GM12878 (cell line): Measurements from ENCODE around the gene SLC35F3. TPM values are rescaled to one million over a fixed set of nuclear protein-coding genes. Genes with fewer than 3 reads are reported as not detected.

Experiments
- ATAC-seq: fragments of 200-7000 bp; cut with Tn5 transposase; 3 replicates; pipeline ENCODE4 v1.9.1; 2020; ENCODE audit warnings: mild to moderate bottlenecking, moderate library complexity
- BruUV-seq: library from RNA; stranded (reverse); fragments of 400-500 nt; replicated peaks from 2 replicates; lab custom pipeline; 2021; lab: Mats Ljungman, UMichigan
- CTCF ChIA-PET: fragments of 300-600 bp; sonication (Branson Sonifier 250); formaldehyde crosslinking; extraction: SDS; loops from one replicate; lab custom pipeline; 2021; ENCODE audit warnings: inconsistent platforms; lab: Yijun Ruan, JAX
- POLR2A ChIA-PET: fragments of 350-600 bp; formaldehyde crosslinking; extraction: SDS; loops from one replicate; lab custom pipeline; 2021; ENCODE audit warnings: inconsistent platforms; lab: Charles Lee
- RAD21 ChIA-PET: fragments of 300-600 bp; sonication (Branson Sonifier 250); formaldehyde crosslinking; loops from one replicate; lab custom pipeline; 2023; ENCODE audit warnings: antibody characterized with exemption; ENCODE audit not compliant: unreplicated experiment; lab: Charles Lee
- SMC1A ChIA-PET: fragments of 300-600 bp; sonication (Branson Sonifier 250); formaldehyde crosslinking; loops from one replicate; lab custom pipeline; 2023; ENCODE audit not compliant: unreplicated experiment, uncharacterized antibody; lab: Charles Lee
- DNase-seq: peaks from one replicate; pipeline ENCODE4 v3.0.0-alpha.2; 2011; ENCODE audit warnings: low read depth, low spot score
- FAIRE-seq: peaks from 3 replicates; lab custom pipeline; 2011; peaks lifted over from hg19 to GRCh38; lab: Jason Lieb, UNC
- H2AFZ ChIP-seq: 2 replicates; pipeline ENCODE4 v1.6.0; 2011; ENCODE audit warnings: low read depth, low read length, control low read depth; ENCODE audit not compliant: control insufficient read depth
- H3K27ac ChIP-seq: 2 replicates; pipeline ENCODE4 v1.5.1; 2011; ENCODE audit warnings: control low read depth; ENCODE audit not compliant: control insufficient read depth, insufficient read depth
- H3K27me3 ChIP-seq, 2 experiments: replicated peaks in 1 of 2; 2 replicates each; pipeline versions ENCODE4 v1.6.0 to v1.6.1; 2011; ENCODE audit warnings: low read length in 1 of 2; ENCODE audit not compliant: control insufficient read depth in 2 of 2, insufficient read depth in 2 of 2
- H3K36me3 ChIP-seq, 2 experiments: 2 replicates each; pipeline ENCODE4 v1.5.1; 2011; ENCODE audit warnings: low read length in 1 of 2; ENCODE audit not compliant: control insufficient read depth in 2 of 2, insufficient read depth in 2 of 2
- H3K4me1 ChIP-seq: 2 replicates; pipeline ENCODE4 v1.6.1; 2011; ENCODE audit warnings: mild to moderate bottlenecking, low read length, moderate library complexity, mixed read lengths; ENCODE audit not compliant: control insufficient read depth, insufficient read depth
- H3K4me2 ChIP-seq: 2 replicates; pipeline ENCODE4 v1.6.0; 2011; ENCODE audit warnings: control low read depth; ENCODE audit not compliant: control insufficient read depth, insufficient read depth
- H3K4me3 ChIP-seq: fragments of 200-600 bp; sonication (generic); 2 replicates; pipeline ENCODE4 v1.5.1; 2016
- H3K79me2 ChIP-seq: 2 replicates; pipeline ENCODE4 v1.6.0; 2011; ENCODE audit warnings: low read length; ENCODE audit not compliant: control insufficient read depth, insufficient read depth
- H3K9ac ChIP-seq: 2 replicates; pipeline ENCODE4 v1.8.0; 2011; ENCODE audit warnings: low read length, control low read depth, mixed read lengths; ENCODE audit not compliant: control insufficient read depth, insufficient read depth
- H3K9me3 ChIP-seq: replicated peaks from 3 replicates; pipeline ENCODE4 v1.5.1; 2011; ENCODE audit warnings: mild to moderate bottlenecking, low read length; ENCODE audit not compliant: control insufficient read depth, insufficient read depth
- H4K20me1 ChIP-seq: 2 replicates; pipeline ENCODE4 v1.6.0; 2011; ENCODE audit not compliant: control insufficient read depth, insufficient read depth
- ATF2 ChIP-seq: IDR thresholded peaks from 2 replicates; pipeline ENCODE4 v1.6.1; 2012; ENCODE audit warnings: low read length, inconsistent platforms
- BHLHE40 ChIP-seq, 2 experiments: fragments of 450-650 bp in 1 of 2; IDR thresholded peaks; 2 replicates each; pipeline ENCODE4 v1.6.1; 2011 to 2017; ENCODE audit warnings: low read depth in 2 of 2, borderline replicate concordance in 1 of 2, improper control_type of control experiment in 1 of 2, low read length in 1 of 2, mild to moderate bottlenecking in 1 of 2
- FOXM1 ChIP-seq: IDR thresholded peaks from 2 replicates; pipeline ENCODE4 v1.6.1; 2012; ENCODE audit warnings: low read depth, mild to moderate bottlenecking, inconsistent platforms, low read length, moderate library complexity
- GABPA ChIP-seq: IDR thresholded peaks from 2 replicates; pipeline ENCODE4 v1.6.1; 2014; ENCODE audit warnings: antibody characterized with exemption, low read depth, mild to moderate bottlenecking, inconsistent platforms
- IKZF1 ChIP-seq: fragments of 450-650 bp; conservative IDR thresholded peaks from 2 replicates; pipeline ENCODE4 v1.6.1; 2017; ENCODE audit warnings: antibody characterized with exemption, mild to moderate bottlenecking
- IRF4 ChIP-seq: IDR thresholded peaks from 2 replicates; pipeline ENCODE4 v1.6.1; 2011; ENCODE audit warnings: low read depth, low read length
- JUND ChIP-seq: IDR thresholded peaks from 2 replicates; pipeline ENCODE4 v1.6.1; 2012; ENCODE audit warnings: low read depth, mild to moderate bottlenecking, low read length, improper control_type of control experiment, moderate library complexity
- LARP7 ChIP-seq: fragments of 450-650 bp; IDR thresholded peaks from 2 replicates; pipeline ENCODE4 v1.6.1; 2017; ENCODE audit warnings: mild to moderate bottlenecking
- MTA3 ChIP-seq: IDR thresholded peaks from 2 replicates; pipeline ENCODE4 v1.6.1; 2012; ENCODE audit warnings: low read length, inconsistent platforms, borderline replicate concordance
- PML ChIP-seq: IDR thresholded peaks from 2 replicates; pipeline ENCODE4 v1.6.1; 2012; ENCODE audit warnings: low read length, inconsistent platforms
- POLR2A ChIP-seq: IDR thresholded peaks from 2 replicates; pipeline ENCODE4 v1.6.1; 2011; ENCODE audit warnings: low read depth, mild to moderate bottlenecking, low read length
- RAD21 ChIP-seq: IDR thresholded peaks from 2 replicates; pipeline ENCODE4 v1.6.1; 2011; ENCODE audit warnings: mild to moderate bottlenecking, low read depth, low read length, moderate library complexity; ENCODE audit not compliant: insufficient read depth
- RELA ChIP-seq: fragments of 450-650 bp; IDR thresholded peaks from 2 replicates; pipeline ENCODE4 v1.8.0; 2014; ENCODE audit warnings: borderline replicate concordance; ENCODE audit not compliant: partially characterized antibody
- SREBF1 ChIP-seq: IDR thresholded peaks from 2 replicates; pipeline ENCODE4 v1.6.1; 2012; ENCODE audit warnings: mild to moderate bottlenecking, low read length
- SREBF2 ChIP-seq: IDR thresholded peaks from 2 replicates; pipeline ENCODE4 v1.6.1; 2012; ENCODE audit warnings: mild to moderate bottlenecking, low read length
- WGBS: methylation state at CpG from one replicate; pipeline ENCODE4 v1.1.6; 2016; ENCODE audit warnings: low lambda C conversion rate; ENCODE audit not compliant: insufficient replicate concordance, insufficient coverage; ENCODE audit errors: missing lambda C conversion rate; 5-methylcytosine and 5-hydroxymethylcytosine counted together
- in situ Hi-C: fragments of 300-500 bp; cut with MboI; formaldehyde crosslinking; loops from 9 replicates; pipeline ENCODE4 v1.14.3; 2018; ENCODE audit warnings: mixed read lengths
- intact Hi-C: fragments of 100-400 bp; cut with micrococcal nuclease; formaldehyde crosslinking; loops from one replicate; pipeline ENCODE4 v1.14.2; 2022; ENCODE audit not compliant: unreplicated experiment
- polyA plus RNA-seq, 11 experiments: library from polyadenylated mRNA; depleted of rRNA in 4 of 11; unstranded in 6 of 11; stranded (reverse) in 5 of 11; fragments of >200 nt; fragmentation: Nextera tagmentation in 4 of 11; fragmentation: Illumina TruSeq in 1 of 11; extraction: Ambion mirVana in 4 of 11; extraction: Trizol in 1 of 11; gene quantifications; 1 replicate in 1 of 11; 2 replicates in 10 of 11; pipeline versions ENCODE4 v1.2.1 to v1.2.3, GENCODE V29; 2011 to 2016; ENCODE audit warnings: inconsistent platforms in 2 of 11, missing spikeins in 2 of 11, low read depth in 1 of 11
- total RNA-seq, 4 experiments: library from RNA; depleted of rRNA in 3 of 4; stranded (reverse); fragments of >200 nt in 3 of 4; fragmentation: Illumina TruSeq in 1 of 4; extraction: Trizol in 1 of 4; gene quantifications; 2 replicates each; pipeline versions ENCODE4 v1.2.1 to v1.2.3, GENCODE V29; 2013 to 2021
- TF ChIP-seq, protein P1 (sequence below): fragments of 450-650 bp; IDR thresholded peaks from 2 replicates; pipeline ENCODE4 v1.6.1; 2018; ENCODE audit warnings: mild to moderate bottlenecking, low read depth, moderate library complexity; ENCODE audit not compliant: partially characterized antibody
- TF ChIP-seq, protein P2 (sequence below): fragments of 450-650 bp; formaldehyde crosslinking; IDR thresholded peaks from 2 replicates; pipeline ENCODE4 v1.4.0; 2020; ENCODE audit warnings: mild to moderate bottlenecking, moderate library complexity
- TF ChIP-seq, protein P3 (sequence below): fragments of 450-650 bp; IDR thresholded peaks from 2 replicates; pipeline ENCODE4 v1.6.1; 2016; ENCODE audit warnings: mild to moderate bottlenecking

Gene SLC35F3
- total and polyA plus RNA-seq, 10 of the 15 experiments (the other 5 are each of a cell fraction or from before 2014, with no cell fraction given), result 1.0 to 8.6 (median 5.7) TPM

DNA sequence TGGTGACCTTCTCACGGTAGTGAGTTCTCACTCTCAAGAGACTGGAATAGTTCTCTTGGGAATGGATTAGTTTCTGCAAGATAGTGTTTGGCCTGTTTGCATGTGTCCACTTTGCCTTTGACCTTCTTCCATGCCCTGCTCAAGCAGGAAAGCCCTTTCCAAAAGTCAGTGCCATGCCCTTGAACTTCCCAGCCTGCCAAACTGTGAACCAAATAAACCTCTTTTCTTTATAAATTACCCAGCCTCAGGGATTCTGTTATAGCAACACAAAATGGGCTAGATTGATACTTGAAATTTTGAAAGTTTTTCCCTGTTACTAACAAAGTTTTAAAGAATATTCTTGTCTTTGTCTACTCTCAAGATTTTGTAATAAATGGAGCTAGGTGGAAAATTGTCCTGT lies 139.6 kb downstream of the SLC35F3 start:
- POLR2A ChIA-PET, result no interaction called here
- H4K20me1 ChIP-seq, result no peaks in the 10 kb centered on the region
- no peak overlapping the region for H3K27ac ChIP-seq
- intact Hi-C loops, result no loop called here
- H3K4me1 ChIP-seq, result no peaks in the 10 kb centered on the region
- H2AFZ ChIP-seq, result no peak overlapping the region
- SMC1A ChIA-PET, result no interaction called here
- H3K9me3 ChIP-seq, result no peaks in the 10 kb centered on the region; the same call in 2 of the 3 replicates
- H3K9ac ChIP-seq, result no peak overlapping the region
- FAIRE-seq (no peak), DNase-seq (no peak), ATAC-seq (no peak)
- in situ Hi-C loops, result no loop called here
- 27% methylated on average over 1 of the region's 1 CpG for WGBS
- RAD21 ChIA-PET, result no interaction called here
- no peaks in the 10 kb centered on the region for H3K27me3 ChIP-seq
- H3K4me2 ChIP-seq, result no peak overlapping the region
- no peaks in the 10 kb centered on the region for H3K79me2 ChIP-seq
- CTCF ChIA-PET, result no interaction called here
- H3K4me3 ChIP-seq, result no peak overlapping the region
- no TSS peak for BruUV-seq
- H3K36me3 ChIP-seq, result no peaks in the 10 kb centered on the region
- TF ChIP-seq IRF4 (no peak), IKZF1 (no peak), MTA3 (no peak), PML (no peak), SREBF2 (no peak), SREBF1 (no peak), RELA (no peak), POLR2A (no peak), GABPA (no peak), BHLHE40 (IDR thresholded peaks at IDR 0.05; ENCODE audit: borderline replicate concordance in 1 of 2, low read depth in 2 of 2, low read length in 1 of 2) (no peak), FOXM1 (no peak), LARP7 (no peak), ATF2 (no peak), JUND (no peak), RAD21 (no peak)
- TF ChIP-seq, protein P1, sequence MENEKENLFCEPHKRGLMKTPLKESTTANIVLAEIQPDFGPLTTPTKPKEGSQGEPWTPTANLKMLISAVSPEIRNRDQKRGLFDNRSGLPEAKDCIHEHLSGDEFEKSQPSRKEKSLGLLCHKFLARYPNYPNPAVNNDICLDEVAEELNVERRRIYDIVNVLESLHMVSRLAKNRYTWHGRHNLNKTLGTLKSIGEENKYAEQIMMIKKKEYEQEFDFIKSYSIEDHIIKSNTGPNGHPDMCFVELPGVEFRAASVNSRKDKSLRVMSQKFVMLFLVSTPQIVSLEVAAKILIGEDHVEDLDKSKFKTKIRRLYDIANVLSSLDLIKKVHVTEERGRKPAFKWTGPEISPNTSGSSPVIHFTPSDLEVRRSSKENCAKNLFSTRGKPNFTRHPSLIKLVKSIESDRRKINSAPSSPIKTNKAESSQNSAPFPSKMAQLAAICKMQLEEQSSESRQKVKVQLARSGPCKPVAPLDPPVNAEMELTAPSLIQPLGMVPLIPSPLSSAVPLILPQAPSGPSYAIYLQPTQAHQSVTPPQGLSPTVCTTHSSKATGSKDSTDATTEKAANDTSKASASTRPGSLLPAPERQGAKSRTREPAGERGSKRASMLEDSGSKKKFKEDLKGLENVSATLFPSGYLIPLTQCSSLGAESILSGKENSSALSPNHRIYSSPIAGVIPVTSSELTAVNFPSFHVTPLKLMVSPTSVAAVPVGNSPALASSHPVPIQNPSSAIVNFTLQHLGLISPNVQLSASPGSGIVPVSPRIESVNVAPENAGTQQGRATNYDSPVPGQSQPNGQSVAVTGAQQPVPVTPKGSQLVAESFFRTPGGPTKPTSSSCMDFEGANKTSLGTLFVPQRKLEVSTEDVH, result no peak
- TF ChIP-seq, protein P2, sequence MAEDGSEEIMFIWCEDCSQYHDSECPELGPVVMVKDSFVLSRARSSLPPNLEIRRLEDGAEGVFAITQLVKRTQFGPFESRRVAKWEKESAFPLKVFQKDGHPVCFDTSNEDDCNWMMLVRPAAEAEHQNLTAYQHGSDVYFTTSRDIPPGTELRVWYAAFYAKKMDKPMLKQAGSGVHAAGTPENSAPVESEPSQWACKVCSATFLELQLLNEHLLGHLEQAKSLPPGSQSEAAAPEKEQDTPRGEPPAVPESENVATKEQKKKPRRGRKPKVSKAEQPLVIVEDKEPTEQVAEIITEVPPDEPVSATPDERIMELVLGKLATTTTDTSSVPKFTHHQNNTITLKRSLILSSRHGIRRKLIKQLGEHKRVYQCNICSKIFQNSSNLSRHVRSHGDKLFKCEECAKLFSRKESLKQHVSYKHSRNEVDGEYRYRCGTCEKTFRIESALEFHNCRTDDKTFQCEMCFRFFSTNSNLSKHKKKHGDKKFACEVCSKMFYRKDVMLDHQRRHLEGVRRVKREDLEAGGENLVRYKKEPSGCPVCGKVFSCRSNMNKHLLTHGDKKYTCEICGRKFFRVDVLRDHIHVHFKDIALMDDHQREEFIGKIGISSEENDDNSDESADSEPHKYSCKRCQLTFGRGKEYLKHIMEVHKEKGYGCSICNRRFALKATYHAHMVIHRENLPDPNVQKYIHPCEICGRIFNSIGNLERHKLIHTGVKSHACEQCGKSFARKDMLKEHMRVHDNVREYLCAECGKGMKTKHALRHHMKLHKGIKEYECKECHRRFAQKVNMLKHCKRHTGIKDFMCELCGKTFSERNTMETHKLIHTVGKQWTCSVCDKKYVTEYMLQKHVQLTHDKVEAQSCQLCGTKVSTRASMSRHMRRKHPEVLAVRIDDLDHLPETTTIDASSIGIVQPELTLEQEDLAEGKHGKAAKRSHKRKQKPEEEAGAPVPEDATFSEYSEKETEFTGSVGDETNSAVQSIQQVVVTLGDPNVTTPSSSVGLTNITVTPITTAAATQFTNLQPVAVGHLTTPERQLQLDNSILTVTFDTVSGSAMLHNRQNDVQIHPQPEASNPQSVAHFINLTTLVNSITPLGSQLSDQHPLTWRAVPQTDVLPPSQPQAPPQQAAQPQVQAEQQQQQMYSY (CRISPR knock-in tag), result no peak
- TF ChIP-seq, protein P3, sequence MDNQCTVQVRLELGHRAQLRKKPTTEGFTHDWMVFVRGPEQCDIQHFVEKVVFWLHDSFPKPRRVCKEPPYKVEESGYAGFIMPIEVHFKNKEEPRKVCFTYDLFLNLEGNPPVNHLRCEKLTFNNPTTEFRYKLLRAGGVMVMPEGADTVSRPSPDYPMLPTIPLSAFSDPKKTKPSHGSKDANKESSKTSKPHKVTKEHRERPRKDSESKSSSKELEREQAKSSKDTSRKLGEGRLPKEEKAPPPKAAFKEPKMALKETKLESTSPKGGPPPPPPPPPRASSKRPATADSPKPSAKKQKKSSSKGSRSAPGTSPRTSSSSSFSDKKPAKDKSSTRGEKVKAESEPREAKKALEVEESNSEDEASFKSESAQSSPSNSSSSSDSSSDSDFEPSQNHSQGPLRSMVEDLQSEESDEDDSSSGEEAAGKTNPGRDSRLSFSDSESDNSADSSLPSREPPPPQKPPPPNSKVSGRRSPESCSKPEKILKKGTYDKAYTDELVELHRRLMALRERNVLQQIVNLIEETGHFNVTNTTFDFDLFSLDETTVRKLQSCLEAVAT, result no peak
